ENCODE results near the gene COX5B. TPM values are rescaled to one million over a fixed set of nuclear protein-coding genes. Genes with fewer than 3 reads are reported as not detected.

Gene COX5B
- total RNA-seq, 1 experiment from 2014 or later: 196 TPM

DNA sequence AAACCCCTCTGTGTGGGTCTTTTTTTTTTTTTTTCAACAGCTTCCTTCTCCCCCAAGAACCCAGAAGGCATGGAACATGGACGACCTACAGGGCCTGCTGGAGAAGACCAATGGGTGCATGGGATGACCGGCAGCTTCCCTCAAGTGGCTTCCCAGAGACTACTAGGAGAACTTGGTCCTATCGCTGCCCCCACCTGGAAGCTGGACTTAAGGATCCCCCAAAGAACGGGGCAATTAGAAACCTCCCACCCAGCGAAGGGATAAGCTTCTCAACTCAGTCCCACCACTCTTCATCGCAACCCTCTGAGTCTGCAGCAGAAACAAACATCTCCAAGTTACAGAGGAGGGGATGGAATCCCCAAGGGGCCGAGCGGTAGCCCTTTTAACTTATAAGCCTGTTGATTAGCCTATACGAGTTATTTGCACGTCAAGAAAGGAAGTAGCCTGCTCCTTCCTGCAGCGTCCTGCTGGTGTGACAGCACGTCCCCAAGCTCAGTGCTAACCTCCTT, 16.6 kb downstream of the COX5B start:
- no peak for DNase-seq
- no peaks in the 10 kb centered on the region for H3K9me3 Mint-ChIP-seq (ENCODE audit: low read depth, unreplicated experiment)
- intact Hi-C loops (cut with micrococcal nuclease; ENCODE audit: unreplicated experiment): no loop called here

DNA sequence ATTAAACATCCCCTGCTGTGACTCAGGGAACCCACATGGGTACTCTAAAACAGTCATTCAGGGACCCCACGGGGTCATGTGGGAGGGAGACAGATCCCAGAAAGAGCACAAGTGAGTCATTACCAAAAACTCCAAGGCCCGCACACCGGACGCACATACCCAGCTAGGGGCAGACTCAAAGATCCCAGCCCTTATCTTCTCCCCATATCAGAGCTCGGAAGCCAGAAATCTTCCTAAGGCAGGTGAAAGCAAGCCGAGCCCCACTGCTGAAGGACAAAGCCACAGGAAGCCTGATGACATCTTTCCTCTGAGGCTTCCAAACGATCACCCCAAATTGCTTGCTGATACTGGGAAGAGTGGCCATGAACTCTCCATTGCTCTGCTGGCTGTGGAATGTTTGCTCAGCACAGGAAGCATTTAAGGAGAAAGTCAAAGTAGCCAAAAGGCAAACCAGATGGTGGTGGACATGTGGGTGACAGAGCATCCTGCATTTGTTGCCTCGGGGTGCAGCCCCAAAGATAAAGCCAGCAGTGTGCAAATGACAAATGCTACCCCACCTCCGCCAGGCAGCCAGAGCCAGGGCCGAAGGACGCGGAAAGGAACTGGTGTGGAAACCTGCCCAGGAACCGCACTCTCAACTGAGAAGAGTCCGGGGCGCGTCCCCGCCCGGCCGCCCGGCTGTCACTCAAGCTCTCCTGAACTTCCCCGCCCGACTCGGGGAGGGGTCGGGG, 17.2 kb downstream of the COX5B start:
- Mint-ChIP-seq H3K4me1 (ENCODE audit: low read depth, unreplicated experiment) (no peaks in the 10 kb centered on the region), H3K27me3 (ENCODE audit: unreplicated experiment) (no peaks in the 10 kb centered on the region), H3K9me3 (ENCODE audit: low read depth, unreplicated experiment) (no peaks in the 10 kb centered on the region), H3K27ac (ENCODE audit: unreplicated experiment) (peak overlapping the region; percentile 83), H3K36me3 (ENCODE audit: insufficient read depth, unreplicated experiment) (peaks cover 29% of the 10 kb centered on the region), H3K4me3 (ENCODE audit: low read depth, unreplicated experiment) (peak overlapping the region; percentile 89)
- TF ChIP-seq, protein P1, sequence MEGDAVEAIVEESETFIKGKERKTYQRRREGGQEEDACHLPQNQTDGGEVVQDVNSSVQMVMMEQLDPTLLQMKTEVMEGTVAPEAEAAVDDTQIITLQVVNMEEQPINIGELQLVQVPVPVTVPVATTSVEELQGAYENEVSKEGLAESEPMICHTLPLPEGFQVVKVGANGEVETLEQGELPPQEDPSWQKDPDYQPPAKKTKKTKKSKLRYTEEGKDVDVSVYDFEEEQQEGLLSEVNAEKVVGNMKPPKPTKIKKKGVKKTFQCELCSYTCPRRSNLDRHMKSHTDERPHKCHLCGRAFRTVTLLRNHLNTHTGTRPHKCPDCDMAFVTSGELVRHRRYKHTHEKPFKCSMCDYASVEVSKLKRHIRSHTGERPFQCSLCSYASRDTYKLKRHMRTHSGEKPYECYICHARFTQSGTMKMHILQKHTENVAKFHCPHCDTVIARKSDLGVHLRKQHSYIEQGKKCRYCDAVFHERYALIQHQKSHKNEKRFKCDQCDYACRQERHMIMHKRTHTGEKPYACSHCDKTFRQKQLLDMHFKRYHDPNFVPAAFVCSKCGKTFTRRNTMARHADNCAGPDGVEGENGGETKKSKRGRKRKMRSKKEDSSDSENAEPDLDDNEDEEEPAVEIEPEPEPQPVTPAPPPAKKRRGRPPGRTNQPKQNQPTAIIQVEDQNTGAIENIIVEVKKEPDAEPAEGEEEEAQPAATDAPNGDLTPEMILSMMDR (IDR thresholded peaks at IDR 0.05; ENCODE audit: unreplicated experiment): no peak
- CTCF ChIA-PET: interaction anchor here (1.7 to 2.8 kb wide), 2 partner anchors 17 to 35 kb away, joined by 7 to 21 read pairs; partner anchors contain the start of gene COX5B
- TSS peak; percentile 58 for BruUV-seq (replicated peaks)
- peak; percentile 58 for DNase-seq
- intact Hi-C loops (cut with micrococcal nuclease; ENCODE audit: unreplicated experiment): no loop called here

More for the DNA sequence above, 16.6 kb downstream of the COX5B start:
- H3K27me3 Mint-ChIP-seq (ENCODE audit: unreplicated experiment): no peaks in the 10 kb centered on the region
- no peaks in the 10 kb centered on the region for H3K4me1 Mint-ChIP-seq (ENCODE audit: low read depth, unreplicated experiment)
- TF ChIP-seq, protein P1 (IDR thresholded peaks at IDR 0.05; ENCODE audit: unreplicated experiment): no peak
- BruUV-seq (replicated peaks): no TSS peak
- CTCF ChIA-PET: interaction anchor here (1.7 to 2.8 kb wide), 2 partner anchors 16 to 35 kb away, joined by 7 to 21 read pairs; partner anchors contain the start of gene COX5B
- H3K36me3 Mint-ChIP-seq (ENCODE audit: insufficient read depth, unreplicated experiment): peaks cover 32% of the 10 kb centered on the region
- peak overlapping the region; percentile 83 for H3K27ac Mint-ChIP-seq (ENCODE audit: unreplicated experiment)
- peak overlapping the region; percentile 89 for H3K4me3 Mint-ChIP-seq (ENCODE audit: low read depth, unreplicated experiment)

DNA sequence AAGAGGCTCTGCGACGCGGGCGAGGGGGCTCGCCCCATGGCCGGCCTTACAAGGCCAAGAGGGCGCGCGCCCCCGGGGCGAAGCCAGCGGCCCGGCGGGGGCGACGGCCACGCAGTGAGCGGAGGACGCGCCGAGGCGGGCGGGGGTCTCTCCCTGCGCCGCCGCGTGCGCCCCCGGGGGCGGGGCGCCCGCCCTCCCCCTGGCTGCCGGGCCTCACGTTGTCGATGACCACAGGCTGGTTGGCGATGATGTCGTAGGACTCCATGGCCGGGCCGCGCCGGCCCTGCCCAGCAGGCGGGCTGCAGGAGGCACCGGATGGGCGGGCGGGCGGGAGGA, 17.7 kb downstream of the COX5B start:
- Mint-ChIP-seq H3K36me3 (ENCODE audit: insufficient read depth, unreplicated experiment) (peaks cover 23% of the 10 kb centered on the region), H3K27me3 (ENCODE audit: unreplicated experiment) (no peaks in the 10 kb centered on the region), H3K4me3 (ENCODE audit: low read depth, unreplicated experiment) (peak overlapping the region; percentile 89), H3K4me1 (ENCODE audit: low read depth, unreplicated experiment) (no peaks in the 10 kb centered on the region), H3K27ac (ENCODE audit: unreplicated experiment) (peak overlapping the region; percentile 97), H3K9me3 (ENCODE audit: low read depth, unreplicated experiment) (no peaks in the 10 kb centered on the region)
- BruUV-seq (replicated peaks): no TSS peak
- TF ChIP-seq, protein P1 (IDR thresholded peaks at IDR 0.05; ENCODE audit: unreplicated experiment): no peak
- intact Hi-C loops (cut with micrococcal nuclease; ENCODE audit: unreplicated experiment): no loop called here
- CTCF ChIA-PET: interaction anchor here (1.1 to 2.8 kb wide), 3 partner anchors 18 to 73 kb away, joined by 9 to 21 read pairs (median 9); partner anchors contain the start of gene COX5B
- no peak for DNase-seq

DNA sequence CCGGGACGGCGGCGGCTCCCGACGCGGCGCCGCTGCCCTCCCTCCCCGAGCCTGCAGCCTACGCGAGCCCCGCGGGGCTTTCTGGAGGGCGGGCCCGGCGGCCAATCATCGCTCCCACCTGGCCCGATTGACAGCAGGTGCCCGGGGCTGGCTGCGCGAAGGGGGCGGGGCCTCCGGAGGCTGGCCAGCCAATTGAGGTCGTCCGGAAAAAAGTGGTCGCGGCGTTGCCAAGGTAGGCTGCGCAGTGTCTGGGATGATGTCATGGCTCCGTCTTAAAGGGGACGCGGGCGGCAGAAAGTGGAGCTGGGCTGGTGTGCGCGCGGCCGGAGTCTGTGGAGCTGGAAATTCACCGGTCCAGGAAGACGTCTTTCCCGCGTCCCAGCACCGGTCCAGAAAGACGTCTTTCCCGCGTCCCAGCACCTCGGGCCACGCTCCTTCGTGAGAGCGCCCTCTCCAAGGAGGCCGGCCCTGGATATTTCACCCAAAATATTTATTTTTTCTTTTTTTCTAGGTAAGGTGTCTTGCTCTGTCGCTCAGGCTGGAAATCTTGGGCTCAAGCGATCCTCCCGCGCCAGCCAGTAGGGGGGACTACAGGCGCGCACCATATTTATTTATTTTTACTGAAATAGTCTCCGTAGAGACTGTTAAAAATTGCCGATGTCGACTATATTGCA, 18.2 kb downstream of the COX5B start, which contains the start of gene ACTR1B:
Gene ACTR1B, minus strand, starts transcription at position 83 of the 674 bp plus-strand sequence. CDS start 154 bp downstream, outside the sequence.
- intact Hi-C loops (cut with micrococcal nuclease; ENCODE audit: unreplicated experiment): loop anchor here (2.0 kb wide), 1 partner anchor 33 kb away; no protein-coding TSS in a partner anchor
- Mint-ChIP-seq H3K9me3 (ENCODE audit: low read depth, unreplicated experiment) (no peaks in the 10 kb centered on the region), H3K4me1 (ENCODE audit: low read depth, unreplicated experiment) (no peaks in the 10 kb centered on the region), H3K36me3 (ENCODE audit: insufficient read depth, unreplicated experiment) (peaks cover 21% of the 10 kb centered on the region), H3K4me3 (ENCODE audit: low read depth, unreplicated experiment) (peak within 1 kb of the TSS; percentile 89), H3K27ac (ENCODE audit: unreplicated experiment) (peak within 1 kb of the TSS; percentile 97), H3K27me3 (ENCODE audit: unreplicated experiment) (no peaks in the 10 kb centered on the region)
- DNase-seq: peak; percentile 99
- CTCF ChIA-PET: interaction anchor here (0.5 to 2.8 kb wide), 7 partner anchors 15 to 599 kb away, joined by 3 to 21 read pairs (median 3); partner anchors contain the start of gene COX5B
- no TSS peak for BruUV-seq (replicated peaks)
- TF ChIP-seq, protein P1 (IDR thresholded peaks at IDR 0.05; ENCODE audit: unreplicated experiment): peak; percentile 54
